Erythroblast (primary cell): ENCODE results near the gene PLCB3.
A peak's percentile ranks its signal among the peaks of the same experiment; 100 is the strongest.

Experiments used
- GATA1 ChIP-seq: IDR thresholded peaks from 2 replicates; pipeline ENCODE4 v1.6.1; 2011; ENCODE audit warnings: low read depth, mild to moderate bottlenecking, control low read depth, low read length, moderate library complexity
- POLR2A ChIP-seq: IDR thresholded peaks from 2 replicates; pipeline ENCODE4 v1.6.1; 2011; ENCODE audit warnings: mild to moderate bottlenecking, low read length

DNA sequence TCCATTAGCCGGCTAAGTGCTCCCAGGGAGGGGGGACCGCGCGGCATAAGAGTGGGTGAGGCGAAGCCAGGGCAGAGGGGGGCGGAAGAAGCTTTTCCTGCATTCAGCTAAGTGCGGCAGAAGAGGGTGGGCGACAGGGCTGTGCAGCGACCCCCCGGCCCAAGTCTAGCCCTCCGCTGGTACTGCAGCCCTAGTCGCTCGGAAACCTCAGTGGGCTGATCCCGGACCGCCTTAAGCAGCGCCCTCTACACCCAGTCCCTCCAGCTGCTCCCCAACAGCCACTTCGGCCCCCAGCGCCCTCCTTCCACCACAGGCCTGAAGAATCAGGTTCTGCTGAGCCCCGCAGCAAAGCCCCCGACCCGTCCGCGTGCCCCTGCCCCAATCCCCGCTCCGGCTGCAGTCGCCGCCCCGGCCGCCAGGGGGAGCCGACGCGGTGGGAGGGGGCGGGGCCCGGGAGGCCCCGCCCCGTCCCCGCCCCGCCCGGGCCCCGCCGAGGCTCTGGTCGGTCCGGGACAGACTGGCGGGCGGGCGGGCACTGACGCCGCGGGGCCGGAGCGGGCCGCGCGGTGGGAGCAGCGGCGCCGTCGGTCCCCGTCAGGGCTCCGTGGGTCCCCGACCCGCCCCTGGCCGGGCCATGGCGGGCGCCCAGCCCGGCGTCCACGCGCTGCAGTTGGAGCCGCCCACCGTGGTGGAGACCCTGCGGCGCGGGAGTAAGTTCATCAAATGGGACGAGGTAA, at the start of gene PLCB3:
- TF ChIP-seq POLR2A (peak; percentile 53), GATA1 (no peak)
